IPS-18c (cell line): ENCODE measurements around the gene ADD2.
"Not testable (repeated sequence)": the region's sequence is repeated elsewhere in the genome, so short reads cannot be mapped to it uniquely, and the experiment has no call there.

ENCODE experiments used
- H3K4me3 ChIP-seq: 2 replicates; pipeline ENCODE4 v1.7.0; 2013; ENCODE audit warnings: low read depth, mild to moderate bottlenecking, low read length, moderate library complexity; ENCODE audit not compliant: insufficient read depth
- H3K9me3 ChIP-seq: one replicate; pipeline ENCODE4 v1.6.1; 2013; ENCODE audit warnings: mild to moderate bottlenecking, low read length, moderate library complexity; ENCODE audit not compliant: control insufficient read depth, insufficient read depth

ADD2 gene

DNA sequence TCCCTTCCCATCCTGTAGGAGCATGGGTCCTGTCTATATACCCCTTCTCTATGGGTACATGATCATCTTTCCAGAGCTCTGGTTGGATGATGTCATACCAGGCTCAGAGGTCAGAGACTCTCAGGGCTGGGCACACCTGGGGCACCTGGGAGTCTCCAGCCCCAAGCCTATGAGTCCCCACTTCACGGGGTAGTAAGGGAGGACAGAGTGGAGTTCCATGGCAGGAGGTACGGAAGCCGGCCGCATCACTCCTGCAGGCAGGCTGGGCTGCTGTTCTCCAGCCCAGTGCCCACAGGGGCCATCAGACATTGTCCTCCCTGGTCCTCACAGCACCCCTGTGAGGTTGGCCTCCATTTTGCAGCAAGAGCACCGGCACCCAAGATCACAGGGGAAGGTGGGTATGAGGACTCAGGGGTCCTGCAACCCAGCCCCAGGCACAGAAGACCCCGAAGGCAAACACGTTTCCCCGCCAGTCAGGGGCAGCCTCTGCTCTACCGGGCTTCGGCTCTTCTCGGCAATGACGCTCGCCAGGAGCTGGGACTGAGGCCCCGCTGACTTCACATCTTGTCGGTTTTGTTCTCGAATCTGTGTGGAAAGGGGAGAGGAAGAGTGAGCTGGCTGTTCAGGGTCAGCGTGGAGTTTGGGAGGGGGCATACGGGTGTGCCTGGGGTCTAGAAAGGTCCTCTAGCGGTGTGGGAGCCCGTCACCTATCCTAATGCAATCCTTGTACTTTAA lies 91.5 kb downstream of the ADD2 start:
- H3K9me3 ChIP-seq, result no peaks in the 10 kb centered on the region
- no peak overlapping the region for H3K4me3 ChIP-seq

- Histone ChIP-seq H3K9me3 (no peaks in the 10 kb centered on the region), H3K4me3 (no peak overlapping the region)
Measured at GRCh38 chr2:70675862-70676261, 92.1 kb downstream of the ADD2 start.

- no peaks in the 10 kb centered on the region for H3K9me3 ChIP-seq
- H3K4me3 ChIP-seq, result no peak overlapping the region
Measured at GRCh38 chr2:70674636-70675430, 93.2 kb downstream of the ADD2 start.

DNA sequence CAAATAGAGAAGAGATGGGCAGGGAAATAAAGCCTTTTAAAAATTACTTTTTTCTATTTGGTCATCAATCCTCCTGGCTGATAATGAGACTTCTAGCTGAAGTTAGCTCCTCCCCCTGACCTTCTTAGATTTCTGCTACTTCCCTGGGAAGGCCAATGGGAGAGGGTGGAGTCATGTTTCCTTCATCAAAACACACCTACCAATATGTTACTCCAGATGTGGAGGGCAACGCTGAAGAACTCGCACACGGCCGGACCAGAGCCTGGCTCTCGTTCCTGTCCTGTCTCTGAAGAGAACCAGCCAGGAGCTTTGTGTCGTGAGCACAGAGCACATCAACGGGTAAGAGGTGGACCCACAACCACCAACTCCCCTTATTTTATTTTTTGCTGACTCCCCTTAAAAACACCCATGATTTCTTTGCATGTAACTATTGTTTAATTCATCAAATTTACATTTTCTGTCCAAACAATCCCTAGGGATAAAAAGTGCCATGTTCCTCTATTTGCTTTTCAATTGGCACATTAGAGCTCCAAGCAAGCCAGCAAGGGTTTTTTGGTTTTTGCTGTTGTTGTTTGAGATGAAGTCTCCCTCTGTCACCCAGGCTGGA lies 94.9 kb downstream of the ADD2 start:
- H3K9me3 ChIP-seq, result no peaks in the 10 kb centered on the region
- no peak overlapping the region for H3K4me3 ChIP-seq

- no peak overlapping the region for H3K4me3 ChIP-seq
- H3K9me3 ChIP-seq, result no peaks in the 10 kb centered on the region
Measured at GRCh38 chr2:70671092-70671675, 96.8 kb downstream of the ADD2 start.

GRCh38 chr2:70670626-70671025 lies 97.4 kb downstream of the ADD2 start:
- Histone ChIP-seq H3K4me3 (no peak overlapping the region), H3K9me3 (no peaks in the 10 kb centered on the region)

GRCh38 chr2:70670202-70670601 lies 97.8 kb downstream of the ADD2 start:
- Histone ChIP-seq H3K9me3 (no peaks in the 10 kb centered on the region), H3K4me3 (no peak overlapping the region)

- Histone ChIP-seq H3K4me3 (no peak overlapping the region), H3K9me3 (no peaks in the 10 kb centered on the region)
Measured at GRCh38 chr2:70668911-70669310, 99.1 kb downstream of the ADD2 start.

DNA sequence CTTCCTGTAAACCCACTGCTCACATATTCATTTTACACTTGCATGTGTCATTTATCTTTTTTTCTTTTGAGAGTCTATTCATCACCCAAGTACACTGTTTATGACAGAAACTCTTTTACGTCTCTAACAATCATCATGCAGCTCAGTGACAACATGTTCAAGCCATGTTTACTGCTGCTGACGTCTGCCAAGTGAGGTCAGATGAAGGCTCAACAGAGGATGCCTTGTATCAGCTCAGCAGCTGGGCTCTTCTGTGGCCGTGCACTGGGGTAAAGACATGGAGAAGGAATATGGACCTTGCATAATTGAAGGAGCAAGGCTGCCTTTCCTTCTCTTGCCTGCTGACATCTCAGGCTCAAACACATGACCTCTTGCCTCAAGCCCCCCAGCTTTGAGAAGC lies 99.6 kb downstream of the ADD2 start:
- H3K9me3 ChIP-seq, result no peaks in the 10 kb centered on the region
- no peak overlapping the region for H3K4me3 ChIP-seq

GRCh38 chr2:70664525-70664924 lies 103.5 kb downstream of the ADD2 start:
- H3K4me3 ChIP-seq, result no peak overlapping the region
- no peaks in the 10 kb centered on the region for H3K9me3 ChIP-seq

DNA sequence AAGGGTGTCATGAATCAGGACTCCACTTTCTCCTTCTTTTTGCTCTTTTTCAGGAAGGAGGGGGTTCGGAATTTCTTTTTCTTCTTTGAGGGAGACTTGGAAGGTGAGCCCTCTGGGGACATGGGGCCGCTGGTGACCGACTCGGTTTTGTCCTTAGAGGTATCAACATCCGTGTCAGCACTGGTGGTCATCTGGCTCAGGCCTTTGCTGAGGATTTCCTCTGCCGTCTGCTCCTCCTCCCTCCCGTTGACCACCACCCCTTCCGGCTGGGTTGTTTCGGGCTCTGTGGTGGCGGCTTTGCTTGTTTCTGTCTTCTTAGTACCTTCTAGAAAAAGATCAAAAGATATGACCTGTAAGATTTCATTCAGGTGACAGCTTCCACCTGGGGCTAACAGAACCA lies 104.6 kb downstream of the ADD2 start:
- H3K4me3 ChIP-seq, result no peak overlapping the region
- H3K9me3 ChIP-seq, result no peaks in the 10 kb centered on the region

GRCh38 chr2:70659551-70659950 lies 108.4 kb downstream of the ADD2 start:
- Histone ChIP-seq H3K9me3 (no peaks in the 10 kb centered on the region), H3K4me3 (no peak overlapping the region)

- Histone ChIP-seq H3K4me3 (no peak overlapping the region), H3K9me3 (no peaks in the 10 kb centered on the region)
Measured at GRCh38 chr2:70658476-70658875, 109.5 kb downstream of the ADD2 start.

DNA sequence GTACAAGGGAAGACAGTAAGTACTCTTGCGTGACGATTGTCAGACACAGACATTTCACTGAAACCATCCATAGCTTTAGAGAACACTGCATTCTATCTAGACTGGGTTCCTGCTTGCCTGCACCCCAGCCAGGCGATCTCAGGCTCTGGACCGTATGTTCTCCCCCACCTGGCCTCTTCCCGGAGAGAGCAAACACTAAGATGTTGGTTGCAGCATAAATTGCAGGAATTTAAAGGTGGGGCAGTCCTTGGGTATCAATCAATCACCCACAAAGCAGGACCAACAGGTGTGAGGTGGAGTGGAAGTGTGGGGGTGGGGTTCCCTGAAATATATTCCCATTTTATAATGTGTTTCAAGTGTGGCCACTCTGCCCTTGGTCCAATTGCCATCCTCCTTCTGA lies 110.8 kb downstream of the ADD2 start:
- no peak overlapping the region for H3K4me3 ChIP-seq
- no peaks in the 10 kb centered on the region for H3K9me3 ChIP-seq

DNA sequence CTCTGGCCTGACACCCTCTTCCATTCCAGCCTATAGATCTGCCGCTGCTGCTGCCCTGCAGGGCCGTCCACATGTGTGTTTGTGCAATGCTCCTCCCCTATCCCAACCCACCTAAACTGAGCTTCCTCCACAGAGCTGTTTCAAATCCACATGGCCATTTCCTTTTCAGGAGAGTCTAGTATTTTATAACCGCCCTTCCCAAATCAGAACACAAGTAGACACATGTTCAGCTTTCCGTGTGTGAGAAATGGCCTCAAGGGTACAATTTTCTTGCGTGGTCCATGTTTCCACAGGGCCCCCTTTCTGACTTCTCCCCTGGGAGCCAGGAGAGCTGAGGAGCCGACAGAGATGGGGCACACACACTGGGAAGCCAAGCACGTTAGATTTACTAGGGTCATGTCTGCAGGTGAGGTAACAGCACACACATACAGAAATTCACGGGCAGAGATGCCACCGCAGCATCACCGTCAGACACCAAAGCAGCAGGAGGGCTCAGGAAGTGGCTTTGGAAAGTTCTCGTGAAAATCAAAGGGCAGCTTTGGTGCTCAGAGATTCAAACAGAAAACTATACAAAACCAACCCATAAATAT lies 111.5 kb downstream of the ADD2 start:
- Histone ChIP-seq H3K4me3 (no peak overlapping the region), H3K9me3 (no peaks in the 10 kb centered on the region)

- Histone ChIP-seq H3K4me3 (no peak overlapping the region), H3K9me3 (no peaks in the 10 kb centered on the region)
Measured at GRCh38 chr2:70655786-70656185, 112.2 kb downstream of the ADD2 start.

DNA sequence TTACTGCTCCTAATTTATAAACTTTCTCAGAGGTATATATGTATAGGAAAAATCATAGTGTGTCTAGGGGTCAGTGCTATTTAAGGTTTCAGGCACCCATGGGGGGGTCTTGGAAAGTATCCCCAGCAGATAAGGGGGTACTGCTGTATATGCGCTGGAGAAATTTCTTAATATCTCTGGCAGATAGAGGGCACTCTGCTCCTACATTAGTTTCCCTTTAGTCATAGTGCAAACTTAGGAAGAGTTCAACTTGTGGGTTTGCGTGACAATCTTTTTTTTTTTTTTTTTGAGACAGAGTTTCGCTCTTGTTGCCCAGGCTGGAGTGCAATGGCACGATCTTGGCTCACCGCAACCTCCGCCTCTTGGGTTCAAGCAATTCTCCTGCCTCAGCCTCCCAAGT lies 112.8 kb downstream of the ADD2 start:
- H3K9me3 ChIP-seq, H3K4me3 ChIP-seq: not testable (repeated sequence)
